OCI-LY3 (cell line): Measurements from ENCODE around the gene NEO1.

Source experiments
- H2AFZ ChIP-seq: fragments of 200-600, 300-600 bp; shearing (Covaris generic); 2 replicates; pipeline ENCODE4 v1.6.0; 2014; ENCODE audit warnings: antibody characterized with exemption, low read depth, low read length
- H3K27ac ChIP-seq: fragments of 200-600, 300-600 bp; sonication (generic); 2 replicates; pipeline ENCODE4 v1.5.1; 2014; ENCODE audit warnings: mild to moderate bottlenecking, low read length, moderate library complexity, mixed read lengths
- H3K27me3 ChIP-seq: fragments of 200-600, 300-600 bp; sonication (generic); 2 replicates; pipeline ENCODE4 v1.6.1; 2014; ENCODE audit warnings: low read depth, low read length, mixed read lengths
- H3K36me3 ChIP-seq: fragments of 200-600, 300-600 bp; sonication (generic); replicated peaks from 2 replicates; pipeline ENCODE3; 2014; ENCODE audit warnings: low read depth, low read length, mixed read lengths
- H3K4me1 ChIP-seq: fragments of 300-600, 200-600 bp; sonication (generic); 2 replicates; pipeline ENCODE4 v1.6.1; 2014; ENCODE audit warnings: low read length, mixed read lengths
- H3K4me2 ChIP-seq: fragments of 200-600, 300-600 bp; sonication (generic); 2 replicates; pipeline ENCODE4 v1.6.1; 2014; ENCODE audit warnings: low read length, mixed read lengths
- H3K4me3 ChIP-seq: fragments of 300-600, 200-600 bp; sonication (generic); 2 replicates; pipeline ENCODE4 v1.5.1; 2014; ENCODE audit warnings: antibody characterized with exemption, mild to moderate bottlenecking, low read length, moderate library complexity
- H3K79me2 ChIP-seq: fragments of 300-600, 200-600 bp; shearing (Covaris generic); 2 replicates; pipeline ENCODE4 v1.6.1; 2014; ENCODE audit warnings: mild to moderate bottlenecking, low read length, mixed read lengths
- H3K9ac ChIP-seq: fragments of 300-600, 200-600 bp; shearing (Covaris generic); 2 replicates; pipeline ENCODE4 v1.6.0; 2014; ENCODE audit warnings: mild to moderate bottlenecking, low read length, moderate library complexity
- H3K9me3 ChIP-seq: fragments of 200-600, 300-600 bp; shearing (Covaris generic); 2 replicates; pipeline ENCODE4 v1.6.1; 2014; ENCODE audit warnings: low read length, mixed read lengths; ENCODE audit not compliant: insufficient read depth
- H4K20me1 ChIP-seq: fragments of 200-600, 300-600 bp; sonication (generic); 2 replicates; pipeline ENCODE4 v1.6.1; 2016; ENCODE audit warnings: low read length, mixed read lengths; ENCODE audit not compliant: insufficient read depth
- CTCF ChIP-seq: fragments of 200-600, 300-600 bp; sonication (generic); IDR thresholded peaks from 2 replicates; pipeline ENCODE4 v1.5.1; 2014; ENCODE audit warnings: antibody characterized with exemption, low read length, low read depth
- EZH2phosphoT487 ChIP-seq: fragments of 200-600 bp; shearing (Covaris generic); IDR thresholded peaks from 2 replicates; pipeline ENCODE4 v1.6.1; 2018; ENCODE audit warnings: antibody characterized with exemption, mixed run types, low read depth

NEO1 gene

GRCh38 chr15:73014904-73015303 lies 37.4 kb upstream of the NEO1 start:
- H3K27ac ChIP-seq = no peak overlapping the region
- H2AFZ ChIP-seq = no peak overlapping the region
- H3K4me3 ChIP-seq = no peak overlapping the region
- H3K4me1 ChIP-seq = peaks cover 4% of the 10 kb centered on the region; the same call in 1 of the 2 replicates
- H3K9me3 ChIP-seq = no peaks in the 10 kb centered on the region
- TF ChIP-seq EZH2phosphoT487 (no peak), CTCF (no peak)
- peaks cover 5% of the 10 kb centered on the region for H3K27me3 ChIP-seq
- H3K79me2 ChIP-seq = no peaks in the 10 kb centered on the region
- no peaks in the 10 kb centered on the region for H4K20me1 ChIP-seq
- H3K9ac ChIP-seq = no peak overlapping the region
- no peak overlapping the region for H3K4me2 ChIP-seq
- H3K36me3 ChIP-seq = no peaks in the 10 kb centered on the region

- H4K20me1 ChIP-seq = no peaks in the 10 kb centered on the region
- H3K9ac ChIP-seq = no peak overlapping the region
- H3K4me3 ChIP-seq = no peak overlapping the region
- H2AFZ ChIP-seq = no peak overlapping the region
- no peaks in the 10 kb centered on the region for H3K36me3 ChIP-seq
- no peaks in the 10 kb centered on the region for H3K9me3 ChIP-seq
- TF ChIP-seq EZH2phosphoT487 (no peak), CTCF (no peak)
- H3K27ac ChIP-seq = no peak overlapping the region
- H3K79me2 ChIP-seq = no peaks in the 10 kb centered on the region
- no peaks in the 10 kb centered on the region for H3K4me1 ChIP-seq
- H3K4me2 ChIP-seq = no peak overlapping the region
- no peaks in the 10 kb centered on the region for H3K27me3 ChIP-seq
These were observed 36.8 kb upstream of the NEO1 start for GRCh38 chr15:73015493-73015892.

GRCh38 chr15:73017987-73018386 lies 34.3 kb upstream of the NEO1 start:
- Histone ChIP-seq H3K36me3 (no peaks in the 10 kb centered on the region), H4K20me1 (no peaks in the 10 kb centered on the region), H3K4me2 (no peak overlapping the region), H2AFZ (no peak overlapping the region), H3K79me2 (no peaks in the 10 kb centered on the region), H3K9me3 (no peaks in the 10 kb centered on the region), H3K27ac (no peak overlapping the region), H3K9ac (no peak overlapping the region), H3K27me3 (0 out of 2 replicates have a peak, but pooled peaks cover 3% of the 10 kb centered on the region), H3K4me3 (no peak overlapping the region), H3K4me1 (no peaks in the 10 kb centered on the region)
- TF ChIP-seq CTCF (no peak), EZH2phosphoT487 (no peak)

GRCh38 chr15:73019154-73019553 lies 33.1 kb upstream of the NEO1 start:
- Histone ChIP-seq H3K4me1 (no peaks in the 10 kb centered on the region), H3K9me3 (no peaks in the 10 kb centered on the region), H3K4me2 (no peak overlapping the region), H3K36me3 (no peaks in the 10 kb centered on the region), H3K9ac (no peak overlapping the region), H3K4me3 (no peak overlapping the region), H3K79me2 (no peaks in the 10 kb centered on the region), H3K27me3 (0 out of 2 replicates have a peak, but pooled peaks cover 3% of the 10 kb centered on the region), H3K27ac (no peak overlapping the region), H4K20me1 (no peaks in the 10 kb centered on the region), H2AFZ (no peak overlapping the region)
- no peak for TF ChIP-seq CTCF
- no peak for TF ChIP-seq EZH2phosphoT487
